Measurements from ENCODE around the gene OXCT2. TPM values are rescaled to one million over a fixed set of nuclear protein-coding genes. Genes with fewer than 3 reads are reported as not detected.
A peak's percentile ranks its signal among the peaks of the same experiment; 100 is the strongest.

The OXCT2 gene
- total RNA-seq, 2 experiments from 2014 or later, result not detected

GRCh38 chr1:39722495-39722894 is 48.7 kb downstream of the OXCT2 start:
- POLR2A ChIA-PET, result interaction anchor here (1.0 kb wide), 1 partner anchor 16 kb away, joined by 3 read pairs; the partner anchor contains the start of gene PPIE

DNA sequence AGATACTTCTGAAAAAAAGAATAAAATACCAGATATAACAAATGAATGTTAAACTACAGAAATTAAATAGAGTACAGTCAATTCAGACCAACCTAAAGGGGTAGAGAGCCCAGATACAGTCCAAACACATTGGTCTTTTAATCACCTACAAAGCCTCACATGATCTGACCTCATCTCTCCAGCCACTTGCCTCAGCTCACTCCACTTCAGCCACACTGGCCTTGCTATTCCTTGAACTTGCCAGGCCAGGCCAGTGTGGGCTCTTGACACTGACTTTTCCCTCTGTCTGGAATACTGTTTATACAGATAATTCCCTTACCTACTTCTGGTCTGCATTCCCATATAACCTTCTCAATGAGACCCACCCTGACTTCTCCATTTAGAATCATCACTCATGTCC is 49.5 kb downstream of the OXCT2 start:
- ChIA-PET CTCF (interaction anchor here (0.9 to 3.5 kb wide), 3 partner anchors 63 to 115 kb away, joined by 3 to 20 read pairs (median 3); no protein-coding TSS in a partner anchor), POLR2A (no interaction called here)
- Histone ChIP-seq H3K27ac (ENCODE audit: low read depth in 1 of 2, low read length in 2 of 2) (no peak overlapping the region), H3K4me3 (ENCODE audit: low read length) (no peak overlapping the region), H3K4me1 (ENCODE audit: insufficient read depth, low read length) (no peaks in the 10 kb centered on the region), H3K36me3 (ENCODE audit: insufficient read depth, low read length) (no peaks in the 10 kb centered on the region), H3K9me3 (ENCODE audit: control insufficient read depth in 1 of 2, insufficient read depth in 1 of 2, low read length in 2 of 2) (no peaks in the 10 kb centered on the region), H3K27me3 (ENCODE audit: control insufficient read depth in 1 of 2, insufficient read depth in 2 of 2, low read length in 2 of 2) (peaks cover 16 to 19% of the 10 kb centered on the region in 2 experiments)
- H3K27ac Mint-ChIP-seq, result no peak overlapping the region
- DNase-seq (no peak), ATAC-seq (ENCODE audit: poor library complexity) (no peak)
- H3K36me3 Mint-ChIP-seq (ENCODE audit: low read depth), result no peaks in the 10 kb centered on the region
- intact Hi-C loops (cut with DNase I, micrococcal nuclease), result loop anchor here in 1 of 2 experiments (1.0 kb wide), 1 partner anchor 119 kb away; no protein-coding TSS in a partner anchor
- no peaks in the 10 kb centered on the region for H3K9me3 Mint-ChIP-seq
- H3K27me3 Mint-ChIP-seq, result peaks cover 49% of the 10 kb centered on the region
- no peak overlapping the region for H3K4me3 Mint-ChIP-seq
- H3K4me1 Mint-ChIP-seq (ENCODE audit: low read depth), result no peaks in the 10 kb centered on the region
- no peak for TF ChIP-seq CTCF (IDR thresholded peaks at IDR 0.05)

More at GRCh38 chr1:39722495-39722894, 48.7 kb downstream of the OXCT2 start:
- intact Hi-C loops (cut with DNase I, micrococcal nuclease), result loop anchor here in 1 of 2 experiments (1.0 kb wide), 1 partner anchor 120 kb away; no protein-coding TSS in a partner anchor
- peaks cover 19 to 27% of the 10 kb centered on the region in 2 experiments for H3K27me3 ChIP-seq (ENCODE audit: control insufficient read depth in 1 of 2, insufficient read depth in 2 of 2, low read length in 2 of 2)
- H3K36me3 Mint-ChIP-seq (ENCODE audit: low read depth), result no peaks in the 10 kb centered on the region
- CTCF ChIA-PET, result interaction anchor here (0.9 to 1.2 kb wide), 2 partner anchors 64 to 116 kb away, joined by 3 read pairs; no protein-coding TSS in a partner anchor
- H3K4me1 ChIP-seq (ENCODE audit: insufficient read depth, low read length), result no peaks in the 10 kb centered on the region
- no peak overlapping the region for H3K27ac ChIP-seq (ENCODE audit: low read depth in 1 of 2, low read length in 2 of 2)
- H3K9me3 ChIP-seq (ENCODE audit: control insufficient read depth in 1 of 2, insufficient read depth in 1 of 2, low read length in 2 of 2), result no peaks in the 10 kb centered on the region
- H3K27me3 Mint-ChIP-seq, result peaks cover 51% of the 10 kb centered on the region
- H3K4me3 ChIP-seq (ENCODE audit: low read length), result no peak overlapping the region
- H3K4me1 Mint-ChIP-seq (ENCODE audit: low read depth), result no peaks in the 10 kb centered on the region
- no peak overlapping the region for H3K27ac Mint-ChIP-seq
- H3K4me3 Mint-ChIP-seq, result no peak overlapping the region
- no peak for DNase-seq
- H3K36me3 ChIP-seq (ENCODE audit: insufficient read depth, low read length), result no peaks in the 10 kb centered on the region
- no peaks in the 10 kb centered on the region for H3K9me3 Mint-ChIP-seq
- ATAC-seq (ENCODE audit: poor library complexity), result no peak
- TF ChIP-seq CTCF (IDR thresholded peaks at IDR 0.05), result no peak

GRCh38 chr1:39720094-39720999 is 50.8 kb downstream of the OXCT2 start:
- no peak overlapping the region for H3K4me3 ChIP-seq (ENCODE audit: low read length)
- Mint-ChIP-seq H3K4me3 (no peak overlapping the region), H3K27me3 (peaks cover 46% of the 10 kb centered on the region), H3K27ac (no peak overlapping the region), H3K4me1 (ENCODE audit: low read depth) (no peaks in the 10 kb centered on the region), H3K9me3 (no peaks in the 10 kb centered on the region), H3K36me3 (ENCODE audit: low read depth) (no peaks in the 10 kb centered on the region)
- POLR2A ChIA-PET, result interaction anchor here (0.6 to 0.9 kb wide), 3 partner anchors 48 to 462 kb away, joined by 3 to 4 read pairs (median 3); partner anchors contain the start of gene NT5C1A
- no peaks in the 10 kb centered on the region for H3K9me3 ChIP-seq (ENCODE audit: control insufficient read depth in 1 of 2, insufficient read depth in 1 of 2, low read length in 2 of 2)
- no peaks in the 10 kb centered on the region for H3K4me1 ChIP-seq (ENCODE audit: insufficient read depth, low read length)
- peak; percentile 90 for ATAC-seq (ENCODE audit: poor library complexity)
- CTCF ChIA-PET, result interaction anchor here (0.7 to 3.5 kb wide), 11 partner anchors 15 to 230 kb away, joined by 3 to 20 read pairs (median 6); partner anchors contain the start of genes NT5C1A and PPIE
- intact Hi-C loops (cut with DNase I, micrococcal nuclease), result loop anchor here (1.0 kb wide), 4 partner anchors 48 to 114 kb away; partner anchors contain the start of gene NT5C1A (in 1 of the 2)
- peak in 3 of 14 experiments; percentile 80 to 83 (median 81) for DNase-seq
- no peaks in the 10 kb centered on the region for H3K36me3 ChIP-seq (ENCODE audit: insufficient read depth, low read length)
- H3K27ac ChIP-seq (ENCODE audit: low read depth in 1 of 2, low read length in 2 of 2), result no peak overlapping the region
- peaks cover 9 to 15% of the 10 kb centered on the region in 2 experiments for H3K27me3 ChIP-seq (ENCODE audit: control insufficient read depth in 1 of 2, insufficient read depth in 2 of 2, low read length in 2 of 2)
- peak; percentile 78 for TF ChIP-seq CTCF (IDR thresholded peaks at IDR 0.05)

Other genes starting within 250 kb of the OXCT2 start
- 100 to 1,000 TPM; 343 to 348 TPM for gene PABPC4, start 194.6 kb downstream of the OXCT2 start, total RNA-seq
- gene HEYL, start 131.7 kb downstream of the OXCT2 start, total RNA-seq, result under 1 TPM in 1 of 2 experiments, not detected in 1; 0.05 TPM
- 1 to 10 TPM; 1.1 to 1.3 TPM for gene NT5C1A, start 99.2 kb downstream of the OXCT2 start, total RNA-seq
- gene HPCAL4, start 79.9 kb downstream of the OXCT2 start, total RNA-seq, result 10 to 100 TPM; 22.8 to 22.9 TPM
- 10 to 100 TPM; 45.0 to 46.7 TPM for gene PPIE, start 32.5 kb downstream of the OXCT2 start, total RNA-seq
- gene BMP8B, start 17.5 kb upstream of the OXCT2 start, total RNA-seq, result under 1 TPM in 1 of 2 experiments, not detected in 1; 0.06 TPM
- gene TRIT1, start 112.2 kb upstream of the OXCT2 start, total RNA-seq, result 1 to 10 TPM; 4.0 to 4.4 TPM
- under 1 TPM; 0.08 to 0.50 TPM for gene MYCL, start 130.6 kb upstream of the OXCT2 start, total RNA-seq
- 1 to 10 TPM; 2.5 to 2.7 TPM for gene MFSD2A, start 183.8 kb upstream of the OXCT2 start, total RNA-seq

Data from CD4-positive, alpha-beta T cell (primary cell).